ENCODE data around the gene STK25.

DNA sequence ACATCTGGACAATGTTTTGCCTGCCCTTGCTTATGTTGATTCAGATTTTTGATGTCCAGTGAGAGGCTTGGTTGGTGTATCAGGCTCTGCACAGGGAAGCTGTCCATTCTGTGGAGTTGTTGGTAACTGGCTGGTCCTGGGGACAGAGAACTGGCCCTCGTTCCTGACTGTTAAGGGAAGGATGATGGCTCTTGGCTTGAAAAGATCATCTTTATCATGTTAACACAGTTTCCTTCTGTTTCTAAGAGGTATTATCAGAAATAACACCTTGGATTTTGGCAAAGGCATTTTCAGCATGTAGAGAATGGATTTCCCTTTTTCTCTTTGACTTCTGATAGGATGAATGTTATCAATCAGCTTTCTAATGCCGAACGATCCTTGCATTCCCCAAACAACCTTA is 19.3 kb downstream of the STK25 start:
- TF ChIP-seq EZH2 (IDR thresholded peaks at IDR 0.05; ENCODE audit: borderline replicate concordance, insufficient read depth, low read length, poor library complexity, severe bottlenecking) (no peak), SMC3 (conservative IDR thresholded peaks at IDR 0.05; ENCODE audit: poor library complexity) (no peak), EP300 (conservative IDR thresholded peaks at IDR 0.05; ENCODE audit: poor library complexity, severe bottlenecking) (no peak)
- TF ChIP-seq, protein P1, sequence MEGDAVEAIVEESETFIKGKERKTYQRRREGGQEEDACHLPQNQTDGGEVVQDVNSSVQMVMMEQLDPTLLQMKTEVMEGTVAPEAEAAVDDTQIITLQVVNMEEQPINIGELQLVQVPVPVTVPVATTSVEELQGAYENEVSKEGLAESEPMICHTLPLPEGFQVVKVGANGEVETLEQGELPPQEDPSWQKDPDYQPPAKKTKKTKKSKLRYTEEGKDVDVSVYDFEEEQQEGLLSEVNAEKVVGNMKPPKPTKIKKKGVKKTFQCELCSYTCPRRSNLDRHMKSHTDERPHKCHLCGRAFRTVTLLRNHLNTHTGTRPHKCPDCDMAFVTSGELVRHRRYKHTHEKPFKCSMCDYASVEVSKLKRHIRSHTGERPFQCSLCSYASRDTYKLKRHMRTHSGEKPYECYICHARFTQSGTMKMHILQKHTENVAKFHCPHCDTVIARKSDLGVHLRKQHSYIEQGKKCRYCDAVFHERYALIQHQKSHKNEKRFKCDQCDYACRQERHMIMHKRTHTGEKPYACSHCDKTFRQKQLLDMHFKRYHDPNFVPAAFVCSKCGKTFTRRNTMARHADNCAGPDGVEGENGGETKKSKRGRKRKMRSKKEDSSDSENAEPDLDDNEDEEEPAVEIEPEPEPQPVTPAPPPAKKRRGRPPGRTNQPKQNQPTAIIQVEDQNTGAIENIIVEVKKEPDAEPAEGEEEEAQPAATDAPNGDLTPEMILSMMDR (IDR thresholded peaks at IDR 0.05; ENCODE audit: poor library complexity, severe bottlenecking): no peak
